ENCODE results near the gene C22orf31. TPM values are rescaled to one million over a fixed set of nuclear protein-coding genes. Genes with fewer than 3 reads are reported as not detected.

Gene C22orf31
- total RNA-seq, 1 experiment from 2014 or later: not detected

DNA sequence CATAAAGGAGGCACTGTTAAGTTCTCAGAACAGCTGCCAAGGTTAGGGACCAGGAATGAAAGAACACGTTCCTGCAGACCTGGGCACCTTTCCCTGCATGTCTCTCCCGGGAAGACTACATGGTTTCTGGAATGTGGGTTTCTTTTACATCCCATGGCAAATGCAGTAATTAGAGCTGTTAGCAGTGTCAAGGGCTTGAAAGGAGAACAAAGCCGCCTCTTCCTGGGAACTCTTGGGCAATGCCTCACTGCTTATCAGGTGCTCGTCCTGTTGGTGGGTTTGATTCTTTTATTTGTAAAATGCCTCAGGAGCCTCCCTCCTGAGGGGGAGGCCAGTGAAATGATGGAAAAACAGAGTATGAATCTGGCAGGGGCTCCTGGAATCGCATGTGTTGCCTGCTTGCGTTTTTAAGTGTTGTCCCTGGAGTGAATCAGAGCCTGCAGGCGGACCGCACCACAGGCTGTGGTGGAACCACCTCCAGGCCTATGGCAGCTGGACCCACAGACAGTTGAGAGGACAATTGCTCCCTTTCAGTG, 723 bp upstream of the C22orf31 start:
- intact Hi-C loops (cut with micrococcal nuclease): no loop called here
- Mint-ChIP-seq H3K4me3 (ENCODE audit: unreplicated experiment) (no peak overlapping the region), H3K4me1 (ENCODE audit: insufficient read depth, unreplicated experiment) (peaks cover 5% of the 10 kb centered on the region), H3K27me3 (ENCODE audit: insufficient read depth, unreplicated experiment) (no peaks in the 10 kb centered on the region), H3K27ac (ENCODE audit: low read depth, unreplicated experiment) (no peak overlapping the region), H3K9me3 (ENCODE audit: unreplicated experiment) (no peaks in the 10 kb centered on the region), H3K36me3 (ENCODE audit: insufficient read depth, unreplicated experiment) (no peaks in the 10 kb centered on the region)
- CTCF ChIA-PET: interaction anchor here (0.6 to 1.4 kb wide), 2 partner anchors 22 to 69 kb away, joined by 4 read pairs; no protein-coding TSS in a partner anchor
- BruUV-seq (replicated peaks): no TSS peak
- TF ChIP-seq, protein P1, sequence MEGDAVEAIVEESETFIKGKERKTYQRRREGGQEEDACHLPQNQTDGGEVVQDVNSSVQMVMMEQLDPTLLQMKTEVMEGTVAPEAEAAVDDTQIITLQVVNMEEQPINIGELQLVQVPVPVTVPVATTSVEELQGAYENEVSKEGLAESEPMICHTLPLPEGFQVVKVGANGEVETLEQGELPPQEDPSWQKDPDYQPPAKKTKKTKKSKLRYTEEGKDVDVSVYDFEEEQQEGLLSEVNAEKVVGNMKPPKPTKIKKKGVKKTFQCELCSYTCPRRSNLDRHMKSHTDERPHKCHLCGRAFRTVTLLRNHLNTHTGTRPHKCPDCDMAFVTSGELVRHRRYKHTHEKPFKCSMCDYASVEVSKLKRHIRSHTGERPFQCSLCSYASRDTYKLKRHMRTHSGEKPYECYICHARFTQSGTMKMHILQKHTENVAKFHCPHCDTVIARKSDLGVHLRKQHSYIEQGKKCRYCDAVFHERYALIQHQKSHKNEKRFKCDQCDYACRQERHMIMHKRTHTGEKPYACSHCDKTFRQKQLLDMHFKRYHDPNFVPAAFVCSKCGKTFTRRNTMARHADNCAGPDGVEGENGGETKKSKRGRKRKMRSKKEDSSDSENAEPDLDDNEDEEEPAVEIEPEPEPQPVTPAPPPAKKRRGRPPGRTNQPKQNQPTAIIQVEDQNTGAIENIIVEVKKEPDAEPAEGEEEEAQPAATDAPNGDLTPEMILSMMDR (IDR thresholded peaks at IDR 0.05; ENCODE audit: unreplicated experiment): no peak
- POLR2A ChIA-PET: no interaction called here
- DNase-seq (ENCODE audit: unreplicated experiment): no peak

DNA sequence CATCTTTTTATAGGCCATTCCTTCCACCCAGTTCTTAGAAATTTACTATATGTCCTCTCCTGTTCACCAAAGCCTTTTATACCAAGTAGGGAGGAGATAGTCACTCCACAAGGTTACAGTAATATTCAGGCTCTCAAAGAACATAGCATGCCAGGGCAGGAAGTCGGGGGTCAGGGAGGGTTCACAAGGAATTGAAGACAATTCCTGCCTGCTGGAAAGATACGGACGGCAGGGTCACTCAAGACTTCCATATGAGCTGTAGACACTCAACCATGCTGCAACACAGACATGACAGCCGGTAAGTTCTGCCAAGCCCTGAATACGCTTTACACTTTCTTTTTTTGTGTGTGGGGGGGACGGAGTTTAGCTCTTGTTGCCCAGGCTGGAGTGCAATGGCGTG, 700 bp downstream of the C22orf31 start:
- no peaks in the 10 kb centered on the region for H3K36me3 Mint-ChIP-seq (ENCODE audit: insufficient read depth, unreplicated experiment)
- H3K4me3 Mint-ChIP-seq (ENCODE audit: unreplicated experiment): no peak overlapping the region
- no peaks in the 10 kb centered on the region for H3K27me3 Mint-ChIP-seq (ENCODE audit: insufficient read depth, unreplicated experiment)
- ChIA-PET CTCF (interaction anchor here (0.6 to 1.4 kb wide), 3 partner anchors 21 to 200 kb away, joined by 3 to 4 read pairs (median 4); no protein-coding TSS in a partner anchor), POLR2A (interaction anchor here (0.6 to 1.0 kb wide), 4 partner anchors 11 to 40 kb away, joined by 3 to 5 read pairs (median 3); no protein-coding TSS in a partner anchor)
- no peak for DNase-seq (ENCODE audit: unreplicated experiment)
- no TSS peak for BruUV-seq (replicated peaks)
- H3K4me1 Mint-ChIP-seq (ENCODE audit: insufficient read depth, unreplicated experiment): peaks cover 5% of the 10 kb centered on the region
- intact Hi-C loops (cut with micrococcal nuclease): no loop called here
- TF ChIP-seq, protein P1 (IDR thresholded peaks at IDR 0.05; ENCODE audit: unreplicated experiment): no peak
- no peak overlapping the region for H3K27ac Mint-ChIP-seq (ENCODE audit: low read depth, unreplicated experiment)
- no peaks in the 10 kb centered on the region for H3K9me3 Mint-ChIP-seq (ENCODE audit: unreplicated experiment)

DNA sequence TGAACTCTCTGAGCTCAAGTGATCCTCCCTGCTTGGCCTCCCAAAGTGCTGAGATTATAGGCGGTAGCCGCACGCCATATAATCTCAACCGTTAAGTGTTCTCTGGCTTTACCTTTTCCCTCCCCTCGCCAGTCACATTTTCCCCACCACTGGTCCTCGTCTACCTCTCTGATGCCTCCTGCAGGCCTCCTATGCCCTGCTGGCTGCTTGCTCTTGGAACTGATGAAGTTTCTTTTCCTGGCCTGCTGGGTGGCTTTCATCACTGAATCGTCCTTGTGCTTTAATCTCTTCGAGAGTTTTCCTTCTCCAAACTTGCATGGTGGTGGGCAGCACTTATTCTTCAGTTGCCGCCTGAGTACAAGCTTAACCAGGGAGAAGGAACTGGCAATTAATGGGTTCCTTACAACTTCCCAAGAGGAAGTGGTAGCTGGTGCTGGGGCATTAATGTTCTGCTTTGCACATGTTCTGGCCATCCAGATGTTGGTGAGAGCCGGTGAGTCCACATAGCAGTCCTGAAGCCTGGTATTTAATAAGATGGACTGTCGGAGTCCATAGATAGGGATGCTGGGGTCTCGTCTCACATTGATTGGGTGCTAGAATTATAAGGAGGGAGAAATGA, 1.3 kb downstream of the C22orf31 start:
- no peaks in the 10 kb centered on the region for H3K36me3 Mint-ChIP-seq (ENCODE audit: insufficient read depth, unreplicated experiment)
- H3K9me3 Mint-ChIP-seq (ENCODE audit: unreplicated experiment): no peaks in the 10 kb centered on the region
- intact Hi-C loops (cut with micrococcal nuclease): no loop called here
- DNase-seq (ENCODE audit: unreplicated experiment): no peak
- H3K27me3 Mint-ChIP-seq (ENCODE audit: insufficient read depth, unreplicated experiment): no peaks in the 10 kb centered on the region
- POLR2A ChIA-PET: no interaction called here
- CTCF ChIA-PET: interaction anchor here (0.6 kb wide), 1 partner anchor 200 kb away, joined by 4 read pairs; no protein-coding TSS in a partner anchor
- H3K4me1 Mint-ChIP-seq (ENCODE audit: insufficient read depth, unreplicated experiment): peaks cover 5% of the 10 kb centered on the region
- BruUV-seq (replicated peaks): no TSS peak
- no peak overlapping the region for H3K27ac Mint-ChIP-seq (ENCODE audit: low read depth, unreplicated experiment)
- no peak overlapping the region for H3K4me3 Mint-ChIP-seq (ENCODE audit: unreplicated experiment)
- TF ChIP-seq, protein P1 (IDR thresholded peaks at IDR 0.05; ENCODE audit: unreplicated experiment): no peak

DNA sequence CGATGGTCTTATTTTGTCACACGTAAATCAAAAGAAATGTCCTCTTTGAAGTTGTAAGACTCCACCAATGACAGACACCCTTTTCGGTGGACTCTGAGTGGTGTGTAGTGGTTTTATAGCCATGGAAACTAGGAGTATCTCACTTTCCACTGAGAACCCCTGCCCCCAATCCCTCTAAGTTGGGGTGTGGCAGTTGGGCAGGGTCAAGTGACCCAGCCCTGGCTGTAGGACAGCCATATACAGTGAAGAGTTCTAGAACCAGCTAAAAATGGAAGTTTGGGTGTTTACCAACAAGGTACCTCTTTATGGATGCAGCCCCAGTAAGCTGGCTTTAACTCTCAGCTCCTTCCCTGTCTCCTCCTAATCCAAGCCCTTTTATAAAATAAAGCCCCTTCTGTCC, 5.2 kb downstream of the C22orf31 start:
- ChIA-PET CTCF (interaction anchor here (0.7 to 3.6 kb wide), 3 partner anchors 16 to 189 kb away, joined by 3 to 18 read pairs (median 3); no protein-coding TSS in a partner anchor), POLR2A (interaction anchor here (2.0 kb wide), 1 partner anchor 14 kb away, joined by 5 read pairs; no protein-coding TSS in a partner anchor)
- Mint-ChIP-seq H3K27me3 (ENCODE audit: insufficient read depth, unreplicated experiment) (no peaks in the 10 kb centered on the region), H3K36me3 (ENCODE audit: insufficient read depth, unreplicated experiment) (peaks cover 7% of the 10 kb centered on the region), H3K4me3 (ENCODE audit: unreplicated experiment) (no peak overlapping the region), H3K4me1 (ENCODE audit: insufficient read depth, unreplicated experiment) (no peaks in the 10 kb centered on the region), H3K9me3 (ENCODE audit: unreplicated experiment) (no peaks in the 10 kb centered on the region), H3K27ac (ENCODE audit: low read depth, unreplicated experiment) (no peak overlapping the region)
- TF ChIP-seq, protein P1 (IDR thresholded peaks at IDR 0.05; ENCODE audit: unreplicated experiment): no peak
- intact Hi-C loops (cut with micrococcal nuclease): no loop called here
- no peak for DNase-seq (ENCODE audit: unreplicated experiment)
- no TSS peak for BruUV-seq (replicated peaks)
